HUDEP-2 (cell line): ENCODE results near the gene TSC2.
"Not testable (repeated sequence)": the region's sequence is repeated elsewhere in the genome, so short reads cannot be mapped to it uniquely, and the experiment has no call there.

Experiments
- DNase-seq, 76 experiments: peaks; one replicate each; lab custom pipeline; 2025; ENCODE audit not compliant: unreplicated experiment in 76 of 76; lab: John Stamatoyannopoulos, UW

The TSC2 gene

GRCh38 chr16:2009164-2009711 lies 38.5 kb upstream of the TSC2 start:
- DNase-seq, result peak in 3 of 76 experiments; percentile 16 to 23 (median 18)

GRCh38 chr16:2009791-2010510 lies 37.8 kb upstream of the TSC2 start, which contains the start of gene ZNF598:
Gene ZNF598 (minus strand): TSS chr16:2009821.
- DNase-seq, result peak in 65 of 76 experiments; percentile 19 to 79 (median 60)

DNA sequence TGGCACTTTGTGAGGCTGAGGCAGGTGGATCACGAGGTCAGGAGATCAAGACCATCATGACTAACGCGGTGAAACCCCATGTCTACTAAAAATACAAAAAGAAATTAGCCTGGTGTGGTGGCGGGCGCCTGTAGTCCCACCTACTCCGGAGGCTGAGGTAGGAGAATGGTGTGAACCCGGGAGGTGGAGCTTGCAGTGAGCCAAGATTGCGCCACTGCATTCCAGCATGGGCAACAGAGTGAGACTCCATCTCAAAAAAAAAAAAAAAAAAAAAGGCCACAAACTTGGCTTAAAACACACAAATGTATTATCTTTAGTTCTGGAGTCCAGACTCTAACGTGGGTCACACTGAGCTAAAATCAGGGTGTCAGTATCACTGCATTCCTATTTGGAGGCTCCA lies 36.1 kb upstream of the TSC2 start:
- not testable (repeated sequence) for DNase-seq

DNA sequence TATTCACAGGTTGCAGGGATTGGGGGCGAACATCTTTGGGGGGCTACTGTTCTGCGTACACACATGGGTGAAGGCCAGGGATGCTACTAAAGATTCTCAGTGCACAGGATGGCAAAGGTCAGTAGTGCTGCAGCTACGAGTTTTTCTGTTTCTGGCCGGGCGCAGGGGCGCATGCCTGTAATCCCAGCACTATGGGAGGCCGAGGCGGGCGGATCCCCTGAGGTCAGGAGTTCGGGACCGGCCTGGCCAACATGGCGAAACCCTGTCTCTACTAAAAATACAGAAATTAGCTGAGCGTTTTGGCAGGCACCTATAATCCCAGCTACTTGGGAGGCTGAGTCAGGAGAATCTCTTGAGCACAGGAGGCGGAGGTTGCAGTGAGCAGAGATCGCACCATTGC lies 34.3 kb upstream of the TSC2 start:
- DNase-seq, result no peak

GRCh38 chr16:2015117-2015946 lies 32.5 kb upstream of the TSC2 start:
- peak in 18 of 76 experiments; percentile 14 to 52 (median 26) for DNase-seq

DNA sequence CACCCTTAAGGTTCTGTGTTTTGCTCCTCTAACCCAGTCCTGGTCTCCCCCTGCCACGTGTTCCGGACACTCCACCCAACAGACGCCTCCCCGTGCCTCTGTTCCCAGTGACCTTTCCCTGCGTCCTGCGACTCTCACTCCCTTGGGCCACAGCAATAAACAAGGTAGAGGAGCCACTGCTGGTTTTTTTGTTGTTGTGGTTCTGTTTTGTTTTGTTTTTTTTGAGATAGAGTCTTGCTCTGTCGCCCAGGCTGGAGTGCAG lies 31.9 kb upstream of the TSC2 start:
- DNase-seq, result no peak

GRCh38 chr16:2016407-2016922 lies 31.3 kb upstream of the TSC2 start:
- no peak for DNase-seq

DNA sequence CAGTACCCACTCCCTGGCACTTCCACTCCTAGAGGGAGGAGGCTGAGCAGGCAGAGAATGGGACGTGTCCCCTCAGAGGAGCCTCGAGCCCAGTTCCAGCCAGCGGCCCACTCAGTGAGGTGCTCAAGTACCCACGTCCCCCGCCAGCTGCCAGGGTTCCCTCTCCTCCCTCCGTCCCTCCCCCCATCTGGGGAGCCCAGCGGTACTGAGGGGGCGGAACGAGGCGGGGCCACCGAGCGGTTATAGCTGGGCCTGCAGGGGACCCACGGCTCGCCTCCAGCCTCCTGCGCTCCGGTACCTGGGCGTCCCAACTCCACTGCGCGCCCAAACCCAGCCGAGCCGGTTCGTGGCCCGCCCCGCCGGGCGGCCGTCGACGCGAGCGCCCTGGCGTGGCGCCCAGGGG lies 28.3 kb upstream of the TSC2 start, which contains the start of gene NPW:
TSS of gene NPW (plus strand) at position 268 of the 403 bp plus-strand sequence.
- peak in 10 of 76 experiments; percentile 12 to 45 (median 29) for DNase-seq

DNA sequence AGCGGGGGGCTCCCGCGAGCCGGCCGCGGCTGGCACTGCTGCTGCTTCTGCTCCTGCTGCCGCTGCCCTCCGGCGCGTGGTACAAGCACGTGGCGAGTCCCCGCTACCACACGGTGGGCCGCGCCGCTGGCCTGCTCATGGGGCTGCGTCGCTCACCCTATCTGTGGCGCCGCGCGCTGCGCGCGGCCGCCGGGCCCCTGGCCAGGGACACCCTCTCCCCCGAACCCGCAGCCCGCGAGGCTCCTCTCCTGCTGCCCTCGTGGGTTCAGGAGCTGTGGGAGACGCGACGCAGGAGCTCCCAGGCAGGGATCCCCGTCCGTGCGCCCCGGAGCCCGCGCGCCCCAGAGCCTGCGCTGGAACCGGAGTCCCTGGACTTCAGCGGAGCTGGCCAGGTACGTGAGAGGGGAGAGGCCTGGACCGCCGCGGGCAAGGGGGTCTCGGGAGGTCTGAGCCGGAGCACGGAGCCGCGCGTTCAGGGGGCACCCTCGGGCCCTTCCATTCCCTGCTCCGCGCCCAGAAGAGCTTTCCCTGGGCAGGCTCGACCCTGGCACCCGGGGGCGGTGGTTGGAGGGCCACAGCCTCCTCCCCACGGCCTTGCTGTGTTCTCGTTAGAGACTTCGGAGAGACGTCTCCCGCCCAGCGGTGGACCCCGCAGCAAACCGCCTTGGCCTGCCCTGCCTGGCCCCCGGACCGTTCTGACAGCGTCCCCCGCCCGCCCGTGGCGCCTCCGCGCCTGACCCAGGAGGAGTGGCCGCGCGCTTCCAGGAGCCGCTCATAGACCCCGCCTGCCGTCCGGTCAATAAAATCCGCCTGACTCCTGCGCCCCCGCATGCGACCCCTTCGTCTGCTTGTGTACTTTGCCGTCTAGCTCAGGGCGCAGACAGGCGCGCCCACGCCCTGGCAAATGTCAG lies 27.6 kb upstream of the TSC2 start:
- DNase-seq, result peak in 6 of 76 experiments; percentile 6 to 33 (median 10)

- peak in 12 of 76 experiments; percentile 14 to 47 (median 36) for DNase-seq
Observed at GRCh38 chr16:2022723-2023091, 25.1 kb upstream of the TSC2 start.

DNA sequence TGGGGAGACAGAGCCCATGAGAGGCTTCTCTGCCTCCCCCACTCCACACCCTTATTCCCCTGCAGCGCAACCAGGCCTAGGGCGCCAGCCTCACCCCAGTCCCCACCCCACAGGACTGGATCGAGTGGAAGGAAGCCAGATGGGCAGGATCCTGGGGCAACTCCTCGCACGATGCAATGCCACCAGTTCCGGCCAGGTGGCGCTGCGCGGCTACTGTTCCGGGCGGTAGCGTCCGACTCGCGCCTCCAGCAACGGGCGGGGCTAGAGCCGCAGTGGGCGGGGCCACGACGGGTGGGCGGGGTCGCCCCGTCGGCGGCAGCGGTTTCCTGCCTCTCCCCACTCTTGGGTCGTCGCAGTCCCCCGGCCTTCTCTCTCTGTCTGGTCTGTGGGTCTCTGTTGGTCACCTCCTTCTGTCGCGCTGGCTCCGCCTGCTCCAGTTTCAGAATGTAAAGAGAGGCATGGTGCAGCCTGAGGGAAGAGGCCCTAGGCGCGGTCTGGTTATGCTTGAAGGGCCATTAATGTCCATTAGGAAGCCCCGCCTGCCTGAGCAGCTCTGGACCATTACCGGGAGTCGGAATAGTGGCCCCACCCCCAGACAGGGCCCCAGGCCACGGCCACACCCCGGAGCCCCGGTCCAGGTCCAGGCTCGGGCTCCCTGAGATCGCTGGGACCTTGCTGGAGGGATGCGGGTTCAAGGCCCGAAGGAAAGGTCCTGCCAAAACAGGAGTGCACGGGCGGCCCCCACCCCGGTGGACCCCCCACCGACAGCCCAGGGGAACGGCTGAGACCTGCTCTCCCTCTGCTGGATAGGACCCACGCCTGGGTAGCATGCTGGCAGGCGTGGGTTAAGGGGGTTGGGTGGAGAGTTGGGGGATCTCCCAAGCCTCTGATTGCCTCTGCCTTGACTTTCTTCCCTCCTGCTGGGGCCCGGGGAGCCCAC lies 24.4 kb upstream of the TSC2 start:
- DNase-seq, result peak in 73 of 76 experiments; percentile 44 to 95 (median 86)

DNA sequence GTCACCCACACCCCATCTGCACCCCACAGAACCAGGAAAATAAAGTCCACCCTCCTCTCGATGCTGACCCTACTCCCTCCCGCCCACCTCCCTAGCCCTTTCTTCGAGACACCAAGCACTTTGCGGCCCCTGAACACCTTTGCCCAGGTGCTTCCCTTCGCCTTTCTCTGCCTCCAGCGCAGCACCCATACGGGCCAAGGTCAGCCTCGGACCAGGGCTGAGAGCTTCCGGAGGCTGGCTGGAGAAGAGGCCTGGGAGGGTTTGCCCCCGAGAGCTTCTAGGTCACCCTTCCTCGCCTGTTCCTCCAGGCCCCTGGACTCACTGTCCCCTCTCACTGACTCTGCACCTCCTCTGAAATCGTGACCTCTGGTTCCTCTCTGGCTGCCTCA lies 23.8 kb upstream of the TSC2 start:
- no peak for DNase-seq

DNA sequence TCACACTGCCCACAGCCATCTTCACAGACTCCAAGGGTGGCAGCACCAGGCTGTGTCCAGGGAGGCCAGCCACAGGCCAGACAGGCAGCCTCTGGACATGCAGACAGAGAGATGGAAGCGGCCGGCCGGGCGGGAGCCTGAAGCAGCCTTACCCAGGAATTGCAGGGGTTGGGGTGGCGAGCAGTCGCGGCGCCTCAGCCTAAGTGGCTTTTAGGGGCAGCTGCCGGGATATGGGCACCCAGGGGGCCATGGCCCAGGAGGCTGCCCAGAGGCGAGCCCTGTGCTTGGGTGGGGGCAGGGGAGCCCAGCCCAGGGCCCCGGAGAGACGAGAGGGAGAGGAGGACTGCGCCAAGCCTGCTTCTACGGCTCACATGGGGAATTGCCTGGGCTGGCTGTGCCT lies 22.5 kb upstream of the TSC2 start:
- DNase-seq, result no peak

GRCh38 chr16:2025878-2026460 lies 21.8 kb upstream of the TSC2 start:
- DNase-seq, result no peak

DNA sequence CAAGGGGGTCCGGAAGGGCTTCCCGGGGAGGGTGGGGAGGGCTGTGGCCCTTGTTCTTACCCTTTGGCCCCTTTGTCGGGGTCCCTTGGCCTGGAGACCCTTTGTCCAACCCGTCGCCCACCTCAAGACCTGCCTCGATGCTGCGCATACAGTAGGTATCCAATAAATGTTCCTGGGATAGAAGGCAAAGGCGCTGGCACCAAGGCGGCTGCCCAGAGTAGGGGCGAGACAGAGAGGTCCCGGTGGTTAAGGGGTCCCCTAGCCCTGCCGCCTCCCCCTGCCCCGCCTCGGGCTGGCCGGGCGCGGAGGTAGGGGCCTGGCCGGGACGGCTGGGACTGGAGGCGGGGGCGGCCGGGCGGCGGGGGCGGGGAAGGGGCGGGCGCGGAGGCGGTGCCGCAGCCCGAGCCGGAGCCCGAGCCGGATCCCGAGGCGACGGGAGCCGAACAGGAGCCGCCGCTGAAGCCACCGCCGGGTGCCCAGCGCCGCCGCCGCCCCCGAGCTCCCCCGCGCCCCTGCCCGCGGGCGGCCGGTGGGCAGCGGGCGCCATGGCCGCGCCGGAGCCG lies 21.2 kb upstream of the TSC2 start, which contains the start of gene NHERF2:
TSS of gene NHERF2 (plus strand) at position 442 of the 563 bp plus-strand sequence. CDS start at position 546, 104 bp downstream.
- peak in 8 of 76 experiments; percentile 16 to 34 (median 21) for DNase-seq

DNA sequence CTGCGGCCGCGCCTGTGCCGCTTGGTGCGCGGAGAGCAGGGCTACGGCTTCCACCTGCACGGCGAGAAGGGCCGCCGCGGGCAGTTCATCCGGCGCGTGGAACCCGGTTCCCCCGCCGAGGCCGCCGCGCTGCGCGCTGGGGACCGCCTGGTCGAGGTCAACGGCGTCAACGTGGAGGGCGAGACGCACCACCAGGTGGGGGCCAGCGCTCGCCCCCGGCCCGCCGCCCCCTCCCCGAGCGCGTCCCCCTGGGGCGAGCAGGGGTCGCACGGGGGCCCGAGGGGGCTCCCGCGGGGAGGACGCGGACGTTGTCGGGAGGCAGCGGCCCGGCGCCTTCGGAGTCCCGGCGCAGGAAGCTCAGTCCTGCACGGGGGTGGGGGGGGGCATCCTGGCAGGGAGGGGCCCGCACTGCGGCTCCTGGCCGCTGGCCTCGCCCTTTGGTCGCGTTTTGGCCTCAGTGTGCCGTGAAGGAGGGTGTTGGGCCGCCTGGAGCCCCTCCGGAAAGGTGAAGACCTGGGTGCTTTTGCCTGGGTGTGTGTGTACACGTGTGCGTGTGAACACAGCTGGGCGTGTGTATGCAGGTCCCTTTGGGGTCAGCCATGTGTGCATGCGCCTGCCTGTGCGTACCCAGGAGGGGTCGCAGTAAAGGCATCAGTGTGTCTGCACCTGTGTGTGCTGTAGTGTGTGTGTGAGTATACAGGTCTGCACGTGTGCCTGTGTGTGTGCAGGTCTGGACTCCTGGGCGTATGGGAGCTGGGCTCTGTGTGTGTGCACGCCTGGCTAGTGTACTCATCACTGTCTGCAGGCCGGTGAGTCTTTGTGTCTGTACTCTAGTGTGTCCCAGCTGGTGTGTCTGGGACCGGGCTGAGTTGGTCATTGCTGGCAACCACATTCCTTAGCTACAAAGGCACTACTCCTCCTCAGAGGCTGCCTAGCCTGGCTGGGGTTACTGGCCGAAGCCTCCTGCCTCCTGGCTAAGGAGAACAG lies 20.5 kb upstream of the TSC2 start:
- DNase-seq, result peak in 1 of 76 experiments; percentile 15

DNA sequence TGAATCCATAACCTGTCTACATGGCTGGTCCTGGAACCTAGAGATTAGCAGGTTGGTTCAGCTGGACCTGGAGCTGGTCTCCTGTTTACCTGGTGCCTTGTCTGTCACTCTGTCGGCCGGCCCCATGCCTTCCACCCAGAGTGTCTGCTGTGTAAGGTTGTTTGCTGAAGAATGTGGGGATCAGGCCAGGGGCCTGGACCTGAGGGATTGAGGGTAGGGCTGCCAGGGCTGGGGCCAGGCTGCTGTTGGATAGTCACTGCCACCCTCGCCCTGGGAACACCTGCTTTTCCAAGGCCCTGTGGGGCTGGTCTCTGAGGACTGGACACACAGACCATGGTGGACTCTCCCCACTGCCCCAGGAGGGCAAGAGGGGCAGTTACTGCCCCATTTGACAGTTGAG lies 19.6 kb upstream of the TSC2 start:
- no peak for DNase-seq
